ENCODE measurements around the gene RABL2B. TPM values are rescaled to one million over a fixed set of nuclear protein-coding genes. Genes with fewer than 3 reads are reported as not detected.
"Not testable (repeated sequence)": the region's sequence is repeated elsewhere in the genome, so short reads cannot be mapped to it uniquely, and the experiment has no call there.

Gene RABL2B
- total RNA-seq, 1 experiment from 2014 or later = 27.7 TPM

DNA sequence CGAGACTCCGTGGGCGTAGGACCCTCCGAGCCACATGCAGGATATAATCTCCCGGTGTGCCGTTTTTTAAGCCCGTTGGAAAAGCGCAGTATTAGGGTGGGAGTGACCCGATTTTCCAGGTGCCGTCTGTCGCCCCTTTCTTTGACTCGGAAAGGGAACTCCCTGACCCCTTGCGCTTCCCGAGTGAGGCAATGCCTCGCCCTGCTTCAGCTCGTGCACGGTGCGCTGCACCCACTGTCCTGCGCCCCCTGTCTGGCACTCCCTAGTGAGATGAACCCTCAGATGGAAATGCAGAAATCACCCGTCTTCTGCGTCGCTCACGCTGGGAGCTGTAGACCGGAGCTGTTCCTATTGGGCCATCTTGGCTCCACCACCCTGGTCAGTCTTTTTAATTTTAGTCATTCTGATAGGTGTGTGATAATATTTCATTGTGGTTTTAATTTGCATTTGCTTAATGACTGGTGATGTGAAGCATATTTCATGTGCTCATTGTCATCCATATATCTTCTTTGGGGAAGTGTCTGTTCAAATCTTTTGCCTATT, 26.4 kb downstream of the RABL2B start:
- POLR2A ChIA-PET; DNase-seq (ENCODE audit: low read depth, low spot score); intact Hi-C loops (cut with micrococcal nuclease; ENCODE audit: unreplicated experiment): not testable (repeated sequence)

DNA sequence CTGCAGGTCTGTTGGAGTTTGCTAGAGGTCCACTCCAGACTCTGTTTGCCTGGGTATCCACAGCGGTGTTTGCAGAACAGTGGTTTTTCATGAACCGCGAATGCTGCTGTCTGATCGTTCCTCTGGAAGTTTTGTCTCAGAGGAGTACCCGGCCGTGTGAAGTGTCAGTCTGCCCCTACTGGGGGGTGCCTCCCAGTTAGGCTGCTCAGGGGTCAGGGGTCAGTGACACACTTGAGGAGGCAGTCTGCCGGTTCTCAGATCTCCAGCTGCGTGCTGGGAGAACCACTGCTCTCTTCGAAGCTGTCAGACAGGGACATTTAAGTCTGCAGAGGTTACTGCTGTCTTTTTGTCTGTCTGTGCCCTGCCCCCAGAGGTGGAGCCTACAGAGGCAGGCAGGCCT, 27.0 kb downstream of the RABL2B start:
- H3K36me3 ChIP-seq (ENCODE audit: control insufficient read depth, insufficient read depth, low read length); H3K27me3 ChIP-seq (ENCODE audit: control insufficient read depth, insufficient read depth, low read length); CTCF ChIA-PET; in situ Hi-C loops (cut with HindIII; ENCODE audit: low pct_unique_long_range_greater_than_20kb, low sequenced_read_pairs); POLR2A ChIA-PET; ATAC-seq; H3K9me3 ChIP-seq (ENCODE audit: control insufficient read depth, insufficient read depth, low read depth, low read length); BruUV-seq (replicated peaks); DNase-seq (ENCODE audit: low read depth, low spot score); intact Hi-C loops (cut with micrococcal nuclease; ENCODE audit: unreplicated experiment); H3K4me1 ChIP-seq (ENCODE audit: control insufficient read depth, insufficient read depth, low read length); H3K27ac ChIP-seq (ENCODE audit: low read length): not testable (repeated sequence)
- H3K4me3 ChIP-seq (ENCODE audit: low read depth in 2 of 2, low read length in 2 of 2) = peak overlapping the region in 1 of 2 experiments; percentile 40; a peak in 2 of 4 replicates

More for the DNA sequence above, 26.4 kb downstream of the RABL2B start:
- H3K4me3 ChIP-seq (ENCODE audit: low read depth in 2 of 2, low read length in 2 of 2) = peak overlapping the region; percentile 40 to 58
- H3K27me3 ChIP-seq (ENCODE audit: control insufficient read depth, insufficient read depth, low read length); CTCF ChIA-PET; in situ Hi-C loops (cut with HindIII; ENCODE audit: low pct_unique_long_range_greater_than_20kb, low sequenced_read_pairs); ATAC-seq; H3K4me1 ChIP-seq (ENCODE audit: control insufficient read depth, insufficient read depth, low read length); H3K36me3 ChIP-seq (ENCODE audit: control insufficient read depth, insufficient read depth, low read length); H3K27ac ChIP-seq (ENCODE audit: low read length); H3K9me3 ChIP-seq (ENCODE audit: control insufficient read depth, insufficient read depth, low read depth, low read length); BruUV-seq (replicated peaks): not testable (repeated sequence)
- TF ChIP-seq, protein P1, sequence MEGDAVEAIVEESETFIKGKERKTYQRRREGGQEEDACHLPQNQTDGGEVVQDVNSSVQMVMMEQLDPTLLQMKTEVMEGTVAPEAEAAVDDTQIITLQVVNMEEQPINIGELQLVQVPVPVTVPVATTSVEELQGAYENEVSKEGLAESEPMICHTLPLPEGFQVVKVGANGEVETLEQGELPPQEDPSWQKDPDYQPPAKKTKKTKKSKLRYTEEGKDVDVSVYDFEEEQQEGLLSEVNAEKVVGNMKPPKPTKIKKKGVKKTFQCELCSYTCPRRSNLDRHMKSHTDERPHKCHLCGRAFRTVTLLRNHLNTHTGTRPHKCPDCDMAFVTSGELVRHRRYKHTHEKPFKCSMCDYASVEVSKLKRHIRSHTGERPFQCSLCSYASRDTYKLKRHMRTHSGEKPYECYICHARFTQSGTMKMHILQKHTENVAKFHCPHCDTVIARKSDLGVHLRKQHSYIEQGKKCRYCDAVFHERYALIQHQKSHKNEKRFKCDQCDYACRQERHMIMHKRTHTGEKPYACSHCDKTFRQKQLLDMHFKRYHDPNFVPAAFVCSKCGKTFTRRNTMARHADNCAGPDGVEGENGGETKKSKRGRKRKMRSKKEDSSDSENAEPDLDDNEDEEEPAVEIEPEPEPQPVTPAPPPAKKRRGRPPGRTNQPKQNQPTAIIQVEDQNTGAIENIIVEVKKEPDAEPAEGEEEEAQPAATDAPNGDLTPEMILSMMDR (IDR thresholded peaks at IDR 0.05) = peak; percentile 39

GRCh38 chr22:50755251-50755650, 28.2 kb downstream of the RABL2B start:
- H3K36me3 ChIP-seq (ENCODE audit: control insufficient read depth, insufficient read depth, low read length); BruUV-seq (replicated peaks); H3K4me3 ChIP-seq (ENCODE audit: low read depth in 2 of 2, low read length in 2 of 2); H3K9me3 ChIP-seq (ENCODE audit: control insufficient read depth, insufficient read depth, low read depth, low read length); CTCF ChIA-PET; H3K4me1 ChIP-seq (ENCODE audit: control insufficient read depth, insufficient read depth, low read length); POLR2A ChIA-PET; intact Hi-C loops (cut with micrococcal nuclease; ENCODE audit: unreplicated experiment); DNase-seq (ENCODE audit: low read depth, low spot score); H3K27me3 ChIP-seq (ENCODE audit: control insufficient read depth, insufficient read depth, low read length); ATAC-seq; H3K27ac ChIP-seq (ENCODE audit: low read length); in situ Hi-C loops (cut with HindIII; ENCODE audit: low pct_unique_long_range_greater_than_20kb, low sequenced_read_pairs): not testable (repeated sequence)

- H3K4me3 ChIP-seq (ENCODE audit: low read depth in 2 of 2, low read length in 2 of 2); H3K9me3 ChIP-seq (ENCODE audit: control insufficient read depth, insufficient read depth, low read depth, low read length); H3K27me3 ChIP-seq (ENCODE audit: control insufficient read depth, insufficient read depth, low read length); H3K27ac ChIP-seq (ENCODE audit: low read length); H3K36me3 ChIP-seq (ENCODE audit: control insufficient read depth, insufficient read depth, low read length); H3K4me1 ChIP-seq (ENCODE audit: control insufficient read depth, insufficient read depth, low read length); POLR2A ChIA-PET; DNase-seq (ENCODE audit: low read depth, low spot score); CTCF ChIA-PET; in situ Hi-C loops (cut with HindIII; ENCODE audit: low pct_unique_long_range_greater_than_20kb, low sequenced_read_pairs); ATAC-seq; BruUV-seq (replicated peaks); intact Hi-C loops (cut with micrococcal nuclease; ENCODE audit: unreplicated experiment): not testable (repeated sequence)
Observed at GRCh38 chr22:50749302-50750074, 33.9 kb downstream of the RABL2B start.

DNA sequence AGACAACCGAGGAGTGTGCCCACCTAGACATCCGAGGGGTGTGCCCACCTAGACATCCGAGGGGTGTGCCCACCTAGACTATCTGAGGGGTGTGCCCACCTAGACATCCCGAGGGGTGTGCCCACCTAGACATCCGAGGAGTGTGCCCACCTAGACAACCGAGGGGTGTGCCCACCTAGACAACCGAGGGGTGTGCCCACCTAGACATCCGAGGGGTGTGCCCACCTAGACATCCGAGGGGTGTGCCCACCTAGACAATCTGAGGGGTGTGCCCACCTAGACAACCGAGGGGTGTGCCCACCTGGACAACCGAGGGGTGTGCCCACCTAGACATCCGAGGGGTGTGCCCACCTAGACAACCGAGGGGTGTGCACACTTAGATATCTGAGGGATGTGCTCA, 34.8 kb downstream of the RABL2B start:
- ATAC-seq; POLR2A ChIA-PET; H3K27ac ChIP-seq (ENCODE audit: low read length); H3K4me1 ChIP-seq (ENCODE audit: control insufficient read depth, insufficient read depth, low read length); H3K36me3 ChIP-seq (ENCODE audit: control insufficient read depth, insufficient read depth, low read length); H3K9me3 ChIP-seq (ENCODE audit: control insufficient read depth, insufficient read depth, low read depth, low read length); in situ Hi-C loops (cut with HindIII; ENCODE audit: low pct_unique_long_range_greater_than_20kb, low sequenced_read_pairs); H3K27me3 ChIP-seq (ENCODE audit: control insufficient read depth, insufficient read depth, low read length); DNase-seq (ENCODE audit: low read depth, low spot score); H3K4me3 ChIP-seq (ENCODE audit: low read depth in 2 of 2, low read length in 2 of 2); CTCF ChIA-PET; intact Hi-C loops (cut with micrococcal nuclease; ENCODE audit: unreplicated experiment); BruUV-seq (replicated peaks): not testable (repeated sequence)

DNA sequence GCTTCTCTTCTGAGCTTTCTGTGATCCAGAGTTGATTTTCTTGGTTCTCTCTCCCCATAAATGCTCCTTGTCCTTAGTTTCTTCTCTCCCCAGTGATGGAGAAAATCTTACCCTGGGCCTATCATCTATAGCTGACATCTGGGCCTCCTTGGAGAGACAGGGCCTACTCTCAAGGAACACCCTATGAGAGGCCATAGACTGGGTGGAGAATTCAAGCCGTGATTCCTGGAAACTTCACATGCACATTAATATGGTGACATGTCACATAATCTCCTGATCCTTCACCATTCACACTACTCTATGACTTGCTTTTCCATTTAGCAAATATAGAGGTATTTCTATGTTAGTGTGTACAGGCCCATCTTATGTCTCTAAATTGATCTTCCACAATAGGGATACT, 35.9 kb downstream of the RABL2B start:
- ATAC-seq; POLR2A ChIA-PET; DNase-seq (ENCODE audit: low read depth, low spot score); in situ Hi-C loops (cut with HindIII; ENCODE audit: low pct_unique_long_range_greater_than_20kb, low sequenced_read_pairs); H3K4me1 ChIP-seq (ENCODE audit: control insufficient read depth, insufficient read depth, low read length); H3K27me3 ChIP-seq (ENCODE audit: control insufficient read depth, insufficient read depth, low read length); H3K4me3 ChIP-seq (ENCODE audit: low read depth in 2 of 2, low read length in 2 of 2); intact Hi-C loops (cut with micrococcal nuclease; ENCODE audit: unreplicated experiment); H3K9me3 ChIP-seq (ENCODE audit: control insufficient read depth, insufficient read depth, low read depth, low read length); BruUV-seq (replicated peaks); H3K27ac ChIP-seq (ENCODE audit: low read length); H3K36me3 ChIP-seq (ENCODE audit: control insufficient read depth, insufficient read depth, low read length): not testable (repeated sequence)
- CTCF ChIA-PET = interaction anchor here (0.6 kb wide), 1 partner anchor 33 kb away, joined by 5 read pairs; no protein-coding TSS in a partner anchor

- H3K4me3 ChIP-seq (ENCODE audit: low read depth in 2 of 2, low read length in 2 of 2); DNase-seq (ENCODE audit: low read depth, low spot score); H3K27ac ChIP-seq (ENCODE audit: low read length); H3K36me3 ChIP-seq (ENCODE audit: control insufficient read depth, insufficient read depth, low read length); BruUV-seq (replicated peaks); H3K9me3 ChIP-seq (ENCODE audit: control insufficient read depth, insufficient read depth, low read depth, low read length); H3K4me1 ChIP-seq (ENCODE audit: control insufficient read depth, insufficient read depth, low read length); ATAC-seq; H3K27me3 ChIP-seq (ENCODE audit: control insufficient read depth, insufficient read depth, low read length); POLR2A ChIA-PET; CTCF ChIA-PET; in situ Hi-C loops (cut with HindIII; ENCODE audit: low pct_unique_long_range_greater_than_20kb, low sequenced_read_pairs); intact Hi-C loops (cut with micrococcal nuclease; ENCODE audit: unreplicated experiment): not testable (repeated sequence)
Observed at GRCh38 chr22:50744424-50744823, 39.0 kb downstream of the RABL2B start.
